Prostate gland (tissue), 2 donors: ENCODE results near the gene RARS2. TPM values are rescaled to one million over a fixed set of nuclear protein-coding genes. Genes with fewer than 3 reads are reported as not detected.

Experiments used
- DNase-seq: peaks from one replicate; pipeline ENCODE4 v3.0.0-alpha.2; 2019; ENCODE audit warnings: low spot score
- H3K27ac ChIP-seq, 2 donors: fragments of 200-600 bp; sonication (generic); 2 replicates each; pipeline ENCODE4 v1.5.1; 2017 to 2019
- H3K27me3 ChIP-seq: fragments of 200-600 bp; sonication (generic); replicated peaks from 2 replicates; pipeline ENCODE4 v1.5.1; 2019; ENCODE audit not compliant: insufficient read depth
- H3K36me3 ChIP-seq, 2 donors: fragments of 200-600 bp; sonication (generic); 1 replicate in 1 of 2; 2 replicates in 1 of 2; pipeline versions ENCODE4 v1.5.1 to v1.8.1; 2017 to 2019
- H3K4me1 ChIP-seq: fragments of 200-600 bp; sonication (generic); replicated peaks from 2 replicates; pipeline ENCODE4 v1.5.1; 2019
- H3K4me3 ChIP-seq, 2 donors: fragments of 200-600 bp; sonication (generic); 2 replicates each; pipeline ENCODE4 v1.5.1; 2017 to 2019
- H3K9me3 ChIP-seq: fragments of 200-600 bp; sonication (generic); 2 replicates; pipeline ENCODE4 v1.5.1; 2017
- CTCF ChIP-seq, 4 experiments: fragments of 200-600 bp in 2 of 4; fragments of 450-650 bp in 2 of 4; sonication (generic) in 2 of 4; IDR thresholded peaks; 1 replicate in 3 of 4; 2 replicates in 1 of 4; pipeline ENCODE4 v1.5.1; 2016 to 2019; ENCODE audit warnings: antibody characterized with exemption in 4 of 4, mild to moderate bottlenecking in 2 of 4, moderate library complexity in 2 of 4
- POLR2A ChIP-seq: fragments of 450-650 bp; IDR thresholded peaks from one replicate; pipeline ENCODE4 v1.6.1; 2016; ENCODE audit warnings: antibody characterized with exemption, mild to moderate bottlenecking
- POLR2AphosphoS5 ChIP-seq: sonication (generic); formaldehyde crosslinking; IDR thresholded peaks from one replicate; pipeline ENCODE4 v1.6.1; 2017; ENCODE audit warnings: antibody characterized with exemption
- WGBS: methylation state at CpG from one replicate; pipeline ENCODE4 v1.1.5; 2018; 5-methylcytosine and 5-hydroxymethylcytosine counted together
- intact Hi-C: fragments of 100-400 bp; cut with DNase I; formaldehyde crosslinking; loops from one replicate; pipeline ENCODE4 v1.14.2; 2022
- total RNA-seq, 2 donors: library from RNA; depleted of rRNA; stranded (reverse); fragments of >200 nt; gene quantifications; one replicate each; pipeline ENCODE4 v1.1.0, GENCODE V29; 2016

The RARS2 gene
- total RNA-seq, 2 donors from 2014 or later = 27.4 to 29.5 TPM

GRCh38 chr6:87590990-87591389, 1.2 kb upstream of the RARS2 start:
- no peaks in the 10 kb centered on the region for H3K9me3 ChIP-seq
- TF ChIP-seq CTCF (IDR thresholded peaks at IDR 0.05) (no peak), POLR2AphosphoS5 (no peak), POLR2A (no peak)

GRCh38 chr6:87590417-87590880, 662 bp upstream of the RARS2 start:
- peak overlapping the region; percentile 71 to 88 for H3K27ac ChIP-seq
- no peaks in the 10 kb centered on the region for H3K27me3 ChIP-seq
- TF ChIP-seq POLR2AphosphoS5 = no peak
- TF ChIP-seq POLR2A = no peak
- TF ChIP-seq CTCF (IDR thresholded peaks at IDR 0.05) = no peak
- peak overlapping the region; percentile 77 to 89 for H3K4me3 ChIP-seq
- H3K36me3 ChIP-seq = no peaks in the 10 kb centered on the region
- H3K9me3 ChIP-seq = no peaks in the 10 kb centered on the region
- intact Hi-C loops = loop anchor here (5.0 kb wide), 1 partner anchor 112 kb away; the partner anchor contains the start of gene AKIRIN2
- peaks cover 17% of the 10 kb centered on the region for H3K4me1 ChIP-seq
- 2% methylated on average over 11 of the region's 11 CpGs for WGBS
- DNase-seq = no peak

More at GRCh38 chr6:87590990-87591389, 1.2 kb upstream of the RARS2 start:
- Histone ChIP-seq H3K4me3 (peak overlapping the region; percentile 77 to 89), H3K4me1 (peaks cover 17% of the 10 kb centered on the region), H3K27ac (no peak overlapping the region), H3K36me3 (no peaks in the 10 kb centered on the region), H3K27me3 (no peaks in the 10 kb centered on the region)
- WGBS = 66% methylated on average over 4 of the region's 4 CpGs
- intact Hi-C loops = loop anchor here (5.0 kb wide), 1 partner anchor 111 kb away; the partner anchor contains the start of gene AKIRIN2
- no peak for DNase-seq

- intact Hi-C loops = loop anchor here (5.0 to 10.0 kb wide), 2 partner anchors 437 to 1914 kb away; no protein-coding TSS in a partner anchor
- DNase-seq = no peak
- H3K27me3 ChIP-seq = no peaks in the 10 kb centered on the region
- H3K27ac ChIP-seq = peak overlapping the region in 1 of 2 donors; percentile 88
- WGBS = 18% methylated on average over 10 of the region's 10 CpGs
- H3K4me3 ChIP-seq = peak overlapping the region; percentile 77 to 89
- H3K9me3 ChIP-seq = no peaks in the 10 kb centered on the region
- TF ChIP-seq CTCF (IDR thresholded peaks at IDR 0.05) (no peak), POLR2AphosphoS5 (no peak), POLR2A (no peak)
- H3K36me3 ChIP-seq = no peaks in the 10 kb centered on the region
- H3K4me1 ChIP-seq = peaks cover 17% of the 10 kb centered on the region
Observed at GRCh38 chr6:87588756-87589407, 905 bp downstream of the RARS2 start.

GRCh38 chr6:87586371-87587077, 3.3 kb downstream of the RARS2 start:
- no peak for DNase-seq
- Histone ChIP-seq H3K4me1 (peaks cover 16% of the 10 kb centered on the region), H3K4me3 (no peak overlapping the region), H3K27me3 (no peaks in the 10 kb centered on the region), H3K9me3 (no peaks in the 10 kb centered on the region), H3K36me3 (no peaks in the 10 kb centered on the region), H3K27ac (no peak overlapping the region)
- intact Hi-C loops = loop anchor here (5.0 to 10.0 kb wide), 2 partner anchors 434 to 1912 kb away; no protein-coding TSS in a partner anchor
- TF ChIP-seq POLR2A = no peak
- 92% methylated on average over 8 of the region's 8 CpGs for WGBS

GRCh38 chr6:87583822-87584221, 6.0 kb downstream of the RARS2 start:
- Histone ChIP-seq H3K4me3 (no peak overlapping the region), H3K4me1 (peaks cover 6% of the 10 kb centered on the region), H3K9me3 (no peaks in the 10 kb centered on the region), H3K27me3 (no peaks in the 10 kb centered on the region), H3K36me3 (no peaks in the 10 kb centered on the region), H3K27ac (no peak overlapping the region)
- intact Hi-C loops = loop anchor here (10.0 kb wide), 1 partner anchor 1909 kb away; no protein-coding TSS in a partner anchor
- DNase-seq = no peak
- TF ChIP-seq POLR2AphosphoS5 = no peak
- TF ChIP-seq CTCF (IDR thresholded peaks at IDR 0.05) = no peak
- TF ChIP-seq POLR2A = no peak
- WGBS = 92% methylated on average over 4 of the region's 4 CpGs
